Mucosa of stomach (tissue), 1 donor: Measurements from ENCODE around the gene WNT3A.

Experiments
- H3K27me3 ChIP-seq: one replicate; pipeline ENCODE4 v1.7.0; 2013; ENCODE audit warnings: mild to moderate bottlenecking, low read length; ENCODE audit not compliant: control insufficient read depth, insufficient read depth
- H3K36me3 ChIP-seq: one replicate; pipeline ENCODE4 v1.7.0; 2013; ENCODE audit warnings: low read length; ENCODE audit not compliant: control insufficient read depth, insufficient read depth
- H3K4me1 ChIP-seq: one replicate; pipeline ENCODE4 v1.7.0; 2013; ENCODE audit warnings: mild to moderate bottlenecking, low read length; ENCODE audit not compliant: control insufficient read depth, insufficient read depth
- H3K4me3 ChIP-seq: one replicate; pipeline ENCODE4 v1.7.0; 2013; ENCODE audit warnings: low read length
- H3K9ac ChIP-seq: one replicate; pipeline ENCODE4 v1.7.0; 2013; ENCODE audit warnings: mild to moderate bottlenecking, low read length, moderate library complexity
- H3K9me3 ChIP-seq: one replicate; pipeline ENCODE4 v1.7.0; 2013; ENCODE audit warnings: mild to moderate bottlenecking, low read length, moderate library complexity; ENCODE audit not compliant: control insufficient read depth
- donor health status: Pancreatic carcinoma.

WNT3A gene

GRCh38 chr1:228066891-228067654, 60.3 kb downstream of the WNT3A start:
- Histone ChIP-seq H3K4me1 (peaks cover 11% of the 10 kb centered on the region), H3K9me3 (no peaks in the 10 kb centered on the region), H3K36me3 (no peaks in the 10 kb centered on the region), H3K27me3 (peaks cover 43% of the 10 kb centered on the region), H3K9ac (no peak overlapping the region), H3K4me3 (no peak overlapping the region)

GRCh38 chr1:228068359-228068758, 61.6 kb downstream of the WNT3A start:
- Histone ChIP-seq H3K9me3 (no peaks in the 10 kb centered on the region), H3K36me3 (no peaks in the 10 kb centered on the region), H3K4me3 (no peak overlapping the region), H3K9ac (no peak overlapping the region), H3K4me1 (peaks cover 11% of the 10 kb centered on the region), H3K27me3 (peaks cover 43% of the 10 kb centered on the region)

- no peaks in the 10 kb centered on the region for H3K9me3 ChIP-seq
- H3K9ac ChIP-seq = no peak overlapping the region
- H3K4me3 ChIP-seq = no peak overlapping the region
- H3K36me3 ChIP-seq = no peaks in the 10 kb centered on the region
- H3K4me1 ChIP-seq = peaks cover 2% of the 10 kb centered on the region
- H3K27me3 ChIP-seq = peaks cover 40% of the 10 kb centered on the region
Observed at GRCh38 chr1:228070173-228070572, 63.4 kb downstream of the WNT3A start.

- Histone ChIP-seq H3K27me3 (peaks cover 42% of the 10 kb centered on the region), H3K9me3 (no peaks in the 10 kb centered on the region), H3K36me3 (no peaks in the 10 kb centered on the region), H3K9ac (no peak overlapping the region), H3K4me1 (no peaks in the 10 kb centered on the region), H3K4me3 (no peak overlapping the region)
Observed at GRCh38 chr1:228070851-228071250, 64.1 kb downstream of the WNT3A start.

- Histone ChIP-seq H3K4me3 (no peak overlapping the region), H3K9me3 (no peaks in the 10 kb centered on the region), H3K36me3 (no peaks in the 10 kb centered on the region), H3K9ac (no peak overlapping the region), H3K4me1 (no peaks in the 10 kb centered on the region), H3K27me3 (peaks cover 36% of the 10 kb centered on the region)
Observed at GRCh38 chr1:228071839-228072657, 65.2 kb downstream of the WNT3A start.

GRCh38 chr1:228072658-228073043, 65.9 kb downstream of the WNT3A start:
- Histone ChIP-seq H3K4me3 (no peak overlapping the region), H3K4me1 (no peaks in the 10 kb centered on the region), H3K36me3 (no peaks in the 10 kb centered on the region), H3K9ac (no peak overlapping the region), H3K27me3 (peaks cover 33% of the 10 kb centered on the region), H3K9me3 (no peaks in the 10 kb centered on the region)

- Histone ChIP-seq H3K4me1 (no peaks in the 10 kb centered on the region), H3K9me3 (no peaks in the 10 kb centered on the region), H3K4me3 (no peak overlapping the region), H3K27me3 (peaks cover 33% of the 10 kb centered on the region), H3K9ac (no peak overlapping the region), H3K36me3 (no peaks in the 10 kb centered on the region)
Observed at GRCh38 chr1:228073061-228073856, 66.5 kb downstream of the WNT3A start.

- H3K36me3 ChIP-seq = no peaks in the 10 kb centered on the region
- no peak overlapping the region for H3K9ac ChIP-seq
- no peak overlapping the region for H3K4me3 ChIP-seq
- H3K4me1 ChIP-seq = no peaks in the 10 kb centered on the region
- H3K27me3 ChIP-seq = peaks cover 32% of the 10 kb centered on the region
- H3K9me3 ChIP-seq = no peaks in the 10 kb centered on the region
Observed at GRCh38 chr1:228073857-228074545, 67.2 kb downstream of the WNT3A start.

GRCh38 chr1:228074954-228075730, 68.3 kb downstream of the WNT3A start:
- no peaks in the 10 kb centered on the region for H3K9me3 ChIP-seq
- peaks cover 23% of the 10 kb centered on the region for H3K27me3 ChIP-seq
- H3K9ac ChIP-seq = no peak overlapping the region
- no peak overlapping the region for H3K4me3 ChIP-seq
- H3K4me1 ChIP-seq = no peaks in the 10 kb centered on the region
- H3K36me3 ChIP-seq = no peaks in the 10 kb centered on the region

- no peak overlapping the region for H3K9ac ChIP-seq
- H3K4me3 ChIP-seq = no peak overlapping the region
- H3K36me3 ChIP-seq = no peaks in the 10 kb centered on the region
- H3K9me3 ChIP-seq = no peaks in the 10 kb centered on the region
- H3K4me1 ChIP-seq = no peaks in the 10 kb centered on the region
- peaks cover 23% of the 10 kb centered on the region for H3K27me3 ChIP-seq
Observed at GRCh38 chr1:228075801-228076271, 69.0 kb downstream of the WNT3A start.
